ENCODE data around the gene RCN2. TPM values are rescaled to one million over a fixed set of nuclear protein-coding genes. Genes with fewer than 3 reads are reported as not detected.
A peak's percentile ranks its signal among the peaks of the same experiment; 100 is the strongest.
"Not testable (repeated sequence)": the region's sequence is repeated elsewhere in the genome, so short reads cannot be mapped to it uniquely, and the experiment has no call there.

RCN2 gene, protein sequence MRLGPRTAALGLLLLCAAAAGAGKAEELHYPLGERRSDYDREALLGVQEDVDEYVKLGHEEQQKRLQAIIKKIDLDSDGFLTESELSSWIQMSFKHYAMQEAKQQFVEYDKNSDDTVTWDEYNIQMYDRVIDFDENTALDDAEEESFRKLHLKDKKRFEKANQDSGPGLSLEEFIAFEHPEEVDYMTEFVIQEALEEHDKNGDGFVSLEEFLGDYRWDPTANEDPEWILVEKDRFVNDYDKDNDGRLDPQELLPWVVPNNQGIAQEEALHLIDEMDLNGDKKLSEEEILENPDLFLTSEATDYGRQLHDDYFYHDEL
- 147 and 153 TPM in 2 replicates for total RNA-seq
- 132 and 144 TPM in 2 replicates for polyA plus RNA-seq

DNA sequence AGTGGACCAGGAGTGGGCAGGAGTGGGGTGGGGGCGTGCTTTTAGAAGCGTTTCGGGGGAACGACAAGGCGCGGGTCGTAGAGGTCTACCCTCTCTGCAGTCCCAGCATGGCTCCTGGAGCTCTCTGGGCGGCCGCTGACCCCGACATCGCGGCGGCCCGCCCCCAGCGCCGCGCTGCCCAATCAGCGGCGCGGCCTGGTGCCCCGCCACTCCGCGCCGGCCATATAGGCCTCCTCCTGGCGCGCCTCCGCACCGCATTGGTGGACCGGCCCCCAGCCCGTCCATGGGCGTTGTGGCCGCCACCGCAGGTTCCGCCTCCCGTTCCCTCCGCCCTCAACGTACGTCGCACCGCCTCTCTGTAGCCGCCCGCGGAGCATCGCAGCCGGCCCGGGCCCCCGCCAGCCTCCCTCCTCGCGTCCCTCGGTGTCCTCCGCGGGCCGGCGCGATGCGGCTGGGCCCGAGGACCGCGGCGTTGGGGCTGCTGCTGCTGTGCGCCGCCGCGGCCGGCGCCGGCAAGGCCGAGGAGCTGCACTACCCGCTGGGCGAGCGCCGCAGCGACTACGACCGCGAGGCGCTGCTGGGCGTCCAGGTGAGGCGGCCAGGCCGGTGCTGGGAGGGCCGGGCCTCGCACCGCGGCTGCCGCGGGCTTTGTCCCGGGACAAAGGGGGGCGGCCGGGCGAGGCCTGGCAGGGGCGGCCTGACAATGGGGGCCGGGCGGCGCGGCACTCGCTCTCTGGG is at the start of gene RCN2:
Gene RCN2 (plus strand): TSS at position 353 of the 738 bp plus-strand sequence. CDS start 93 bp downstream, at position 446.
- TF ChIP-seq EZH2 (IDR thresholded peaks at IDR 0.05; ENCODE audit: borderline replicate concordance) (no peak), EZH2phosphoT487 (IDR thresholded peaks at IDR 0.05; ENCODE audit: low read depth, severe bottlenecking, unreplicated experiment) (no peak)
- TF ChIP-seq, protein P1, sequence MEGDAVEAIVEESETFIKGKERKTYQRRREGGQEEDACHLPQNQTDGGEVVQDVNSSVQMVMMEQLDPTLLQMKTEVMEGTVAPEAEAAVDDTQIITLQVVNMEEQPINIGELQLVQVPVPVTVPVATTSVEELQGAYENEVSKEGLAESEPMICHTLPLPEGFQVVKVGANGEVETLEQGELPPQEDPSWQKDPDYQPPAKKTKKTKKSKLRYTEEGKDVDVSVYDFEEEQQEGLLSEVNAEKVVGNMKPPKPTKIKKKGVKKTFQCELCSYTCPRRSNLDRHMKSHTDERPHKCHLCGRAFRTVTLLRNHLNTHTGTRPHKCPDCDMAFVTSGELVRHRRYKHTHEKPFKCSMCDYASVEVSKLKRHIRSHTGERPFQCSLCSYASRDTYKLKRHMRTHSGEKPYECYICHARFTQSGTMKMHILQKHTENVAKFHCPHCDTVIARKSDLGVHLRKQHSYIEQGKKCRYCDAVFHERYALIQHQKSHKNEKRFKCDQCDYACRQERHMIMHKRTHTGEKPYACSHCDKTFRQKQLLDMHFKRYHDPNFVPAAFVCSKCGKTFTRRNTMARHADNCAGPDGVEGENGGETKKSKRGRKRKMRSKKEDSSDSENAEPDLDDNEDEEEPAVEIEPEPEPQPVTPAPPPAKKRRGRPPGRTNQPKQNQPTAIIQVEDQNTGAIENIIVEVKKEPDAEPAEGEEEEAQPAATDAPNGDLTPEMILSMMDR (IDR thresholded peaks at IDR 0.05; ENCODE audit: poor library complexity) = no peak
- H3K4me2 ChIP-seq = peak within 1 kb of the TSS; percentile 88
- no peaks in the 10 kb centered on the region for H3K27me3 ChIP-seq
- no peaks in the 10 kb centered on the region for H3K9me2 ChIP-seq (replicated peaks; ENCODE audit: insufficient read depth)
- H2AFZ ChIP-seq = peak within 1 kb of the TSS; percentile 92
- H3K27ac ChIP-seq = peak within 1 kb of the TSS; percentile 92
- peak; percentile 98 for DNase-seq (ENCODE audit: low spot score)
- no peaks in the 10 kb centered on the region for H3K9me3 ChIP-seq (ENCODE audit: low read depth)
- peak within 1 kb of the TSS; percentile 75 for H3K4me3 ChIP-seq
- H4K20me1 ChIP-seq (ENCODE audit: insufficient read depth, poor library complexity, severe bottlenecking) = no peaks in the 10 kb centered on the region
- no peaks in the 10 kb centered on the region for H3K36me3 ChIP-seq (replicated peaks; ENCODE audit: insufficient read depth, low read depth)
- H3K79me2 ChIP-seq = peaks cover 37% of the 10 kb centered on the region
- WGBS (ENCODE audit: low lambda C conversion rate, missing lambda C conversion rate) = under 1% methylated on average over 70 of the region's 96 CpGs
- H3K4me1 ChIP-seq (ENCODE audit: insufficient read depth) = peaks cover 7% of the 10 kb centered on the region

DNA sequence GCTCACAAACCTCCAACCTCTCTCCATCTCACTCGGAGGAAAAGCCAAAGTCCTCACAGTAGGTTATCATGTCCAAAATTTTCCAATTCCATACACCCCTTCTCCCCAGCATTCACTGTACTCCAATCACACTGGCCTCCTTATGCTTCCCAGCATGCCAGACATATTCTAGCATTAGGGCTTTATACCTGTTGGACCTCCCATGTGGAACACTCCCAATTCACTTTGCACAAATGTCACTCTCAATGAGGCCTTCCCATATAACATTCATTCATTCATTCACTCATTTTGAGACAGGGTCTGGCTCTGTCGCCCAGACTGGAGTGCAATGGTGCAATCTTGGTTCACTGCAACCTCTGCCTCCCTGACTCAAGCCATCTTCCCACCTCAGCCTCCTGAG is 46.3 kb upstream of the RCN2 start:
- no peaks in the 10 kb centered on the region for H3K36me3 ChIP-seq (replicated peaks; ENCODE audit: insufficient read depth, low read depth)
- TF ChIP-seq, protein P1 (IDR thresholded peaks at IDR 0.05; ENCODE audit: poor library complexity) = no peak
- no peak for TF ChIP-seq EZH2 (IDR thresholded peaks at IDR 0.05; ENCODE audit: borderline replicate concordance)
- TF ChIP-seq EZH2phosphoT487 (IDR thresholded peaks at IDR 0.05; ENCODE audit: low read depth, severe bottlenecking, unreplicated experiment) = no peak
- no peaks in the 10 kb centered on the region for H3K4me1 ChIP-seq (ENCODE audit: insufficient read depth)
- H3K27me3 ChIP-seq = no peaks in the 10 kb centered on the region
- no peak for DNase-seq (ENCODE audit: low spot score)
- H3K79me2 ChIP-seq = peaks cover 35% of the 10 kb centered on the region
- no peak overlapping the region for H2AFZ ChIP-seq
- H3K9me3 ChIP-seq (ENCODE audit: low read depth) = no peaks in the 10 kb centered on the region
- H3K4me2 ChIP-seq = no peak overlapping the region
- no peaks in the 10 kb centered on the region for H4K20me1 ChIP-seq (ENCODE audit: insufficient read depth, poor library complexity, severe bottlenecking)
- WGBS (ENCODE audit: low lambda C conversion rate, missing lambda C conversion rate) = 95% methylated on average over 2 of the region's 2 CpGs
- no peak overlapping the region for H3K4me3 ChIP-seq
- H3K27ac ChIP-seq = no peak overlapping the region
- no peaks in the 10 kb centered on the region for H3K9me2 ChIP-seq (replicated peaks; ENCODE audit: insufficient read depth)

DNA sequence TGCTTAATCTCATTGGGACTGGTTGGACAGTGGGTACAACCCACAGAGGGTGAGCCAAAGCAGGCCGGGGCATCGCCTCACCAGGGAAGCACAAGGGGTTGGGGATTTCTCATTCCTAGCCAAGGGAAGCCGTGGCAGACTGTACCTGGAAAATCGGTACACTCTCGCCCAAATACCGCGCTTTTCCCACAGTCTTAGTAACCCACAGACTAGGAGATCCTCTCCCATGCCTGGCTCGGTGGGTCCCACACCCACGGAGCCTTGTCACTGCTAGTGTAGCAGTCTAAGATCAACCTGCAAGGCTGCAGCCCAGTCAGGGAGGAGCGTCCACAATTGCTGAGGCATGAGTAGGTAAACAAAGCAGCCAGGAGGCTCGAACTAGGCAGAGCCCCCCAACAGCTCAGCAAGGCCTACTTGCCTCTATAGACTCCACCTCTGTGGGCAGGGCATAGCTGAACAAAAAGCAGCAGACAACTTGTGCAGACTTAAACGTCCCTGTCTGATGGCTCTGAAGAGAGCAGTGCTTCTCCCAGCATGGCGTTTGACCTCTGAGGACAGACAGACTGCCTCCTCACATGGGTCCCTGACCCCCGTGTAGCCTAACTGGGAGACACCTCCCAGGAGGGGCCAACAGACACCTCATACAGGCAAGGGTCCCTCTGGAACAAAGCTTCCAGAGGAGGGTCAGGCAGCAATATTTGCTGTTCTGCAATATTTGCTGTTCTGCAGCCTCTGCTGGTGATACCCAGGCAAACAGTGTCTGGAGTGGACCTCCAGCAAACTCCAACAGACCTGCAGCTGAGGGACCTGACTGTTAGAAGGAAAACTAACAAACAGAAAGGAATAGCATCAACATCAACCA is 44.0 kb upstream of the RCN2 start:
- not testable (repeated sequence) for H3K4me2 ChIP-seq; H4K20me1 ChIP-seq (ENCODE audit: insufficient read depth, poor library complexity, severe bottlenecking); H3K4me3 ChIP-seq; H3K36me3 ChIP-seq (replicated peaks; ENCODE audit: insufficient read depth, low read depth); H3K27ac ChIP-seq; H3K4me1 ChIP-seq (ENCODE audit: insufficient read depth); H3K27me3 ChIP-seq; DNase-seq (ENCODE audit: low spot score); H3K9me3 ChIP-seq (ENCODE audit: low read depth); H2AFZ ChIP-seq; H3K9me2 ChIP-seq (replicated peaks; ENCODE audit: insufficient read depth)
- WGBS (ENCODE audit: low lambda C conversion rate, missing lambda C conversion rate) = 91% methylated on average over 14 of the region's 14 CpGs
- peaks cover 50% of the 10 kb centered on the region for H3K79me2 ChIP-seq

DNA sequence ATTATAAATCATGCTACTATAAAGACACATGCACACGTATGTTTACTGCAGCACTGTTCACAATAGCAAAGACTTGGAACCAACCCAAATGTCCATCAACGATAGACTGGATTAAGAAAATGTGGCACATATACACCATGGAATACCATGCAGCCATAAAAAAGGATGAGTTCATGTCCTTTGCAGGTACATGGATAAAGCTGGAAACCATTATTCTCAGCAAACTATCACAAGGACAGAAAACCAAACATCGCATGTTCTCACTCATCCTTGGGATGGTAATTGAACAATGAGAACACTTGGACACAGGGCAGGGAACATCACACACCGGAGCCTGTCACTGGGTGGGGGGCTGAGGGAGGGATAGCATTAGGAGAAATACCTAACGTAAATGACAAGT is 38.7 kb upstream of the RCN2 start:
- H3K79me2 ChIP-seq = peaks cover 73% of the 10 kb centered on the region
- not testable (repeated sequence) for H3K27ac ChIP-seq; H3K36me3 ChIP-seq (replicated peaks; ENCODE audit: insufficient read depth, low read depth); H2AFZ ChIP-seq; H3K27me3 ChIP-seq; DNase-seq (ENCODE audit: low spot score); H4K20me1 ChIP-seq (ENCODE audit: insufficient read depth, poor library complexity, severe bottlenecking); H3K4me3 ChIP-seq; H3K4me1 ChIP-seq (ENCODE audit: insufficient read depth); H3K9me2 ChIP-seq (replicated peaks; ENCODE audit: insufficient read depth); H3K9me3 ChIP-seq (ENCODE audit: low read depth); H3K4me2 ChIP-seq
- 96% methylated on average over 5 of the region's 5 CpGs for WGBS (ENCODE audit: low lambda C conversion rate, missing lambda C conversion rate)
